ENCODE results near the gene TMEM131L.

TMEM131L gene

GRCh38 chr4:153649572-153649991, 183.4 kb downstream of the TMEM131L start:
- DNase-seq (ENCODE audit: low read depth, low spot score): peak; percentile 17
- in situ Hi-C loops (cut with HindIII; ENCODE audit: low sequenced_read_pairs): no loop called here
- peak; percentile 34 for TF ChIP-seq CTCF (IDR thresholded peaks at IDR 0.05; ENCODE audit: low read depth, low read length)
- no peak overlapping the region for H3K4me3 ChIP-seq (ENCODE audit: low read depth, low read length)

- DNase-seq (ENCODE audit: low read depth, low spot score): peak; percentile 12
- H3K4me3 ChIP-seq (ENCODE audit: low read depth, low read length): no peak overlapping the region
- TF ChIP-seq CTCF (IDR thresholded peaks at IDR 0.05; ENCODE audit: low read depth, low read length): no peak
- in situ Hi-C loops (cut with HindIII; ENCODE audit: low sequenced_read_pairs): no loop called here
These were observed 185.0 kb downstream of the TMEM131L start for GRCh38 chr4:153651116-153651515.

GRCh38 chr4:153651587-153651986, 185.4 kb downstream of the TMEM131L start:
- H3K4me3 ChIP-seq (ENCODE audit: low read depth, low read length): no peak overlapping the region
- no peak for TF ChIP-seq CTCF (IDR thresholded peaks at IDR 0.05; ENCODE audit: low read depth, low read length)
- in situ Hi-C loops (cut with HindIII; ENCODE audit: low sequenced_read_pairs): no loop called here
- peak; percentile 13 for DNase-seq (ENCODE audit: low read depth, low spot score)

- in situ Hi-C loops (cut with HindIII; ENCODE audit: low sequenced_read_pairs): no loop called here
- no peak overlapping the region for H3K4me3 ChIP-seq (ENCODE audit: low read depth, low read length)
- DNase-seq (ENCODE audit: low read depth, low spot score): peak; percentile 36
- no peak for TF ChIP-seq CTCF (IDR thresholded peaks at IDR 0.05; ENCODE audit: low read depth, low read length)
These were observed 186.1 kb downstream of the TMEM131L start for GRCh38 chr4:153652051-153652784.

GRCh38 chr4:153655002-153655541, 188.9 kb downstream of the TMEM131L start:
- H3K4me3 ChIP-seq (ENCODE audit: low read depth, low read length): no peak overlapping the region
- DNase-seq (ENCODE audit: low read depth, low spot score): no peak
- TF ChIP-seq CTCF (IDR thresholded peaks at IDR 0.05; ENCODE audit: low read depth, low read length): no peak
- in situ Hi-C loops (cut with HindIII; ENCODE audit: low sequenced_read_pairs): no loop called here

GRCh38 chr4:153655928-153656327, 189.8 kb downstream of the TMEM131L start:
- in situ Hi-C loops (cut with HindIII; ENCODE audit: low sequenced_read_pairs): no loop called here
- no peak for TF ChIP-seq CTCF (IDR thresholded peaks at IDR 0.05; ENCODE audit: low read depth, low read length)
- H3K4me3 ChIP-seq (ENCODE audit: low read depth, low read length): no peak overlapping the region
- DNase-seq (ENCODE audit: low read depth, low spot score): no peak
